GM12878 (cell line): Measurements from ENCODE around the gene IRF2BP1. TPM values are rescaled to one million over a fixed set of nuclear protein-coding genes. Genes with fewer than 3 reads are reported as not detected.

Experiments
- CHD4 ChIP-seq: fragments of 200-600 bp; sonication (generic); IDR thresholded peaks from 2 replicates; pipeline ENCODE4 v1.6.1; 2016; ENCODE audit warnings: mild to moderate bottlenecking
- DPF2 ChIP-seq: fragments of 450-650 bp; IDR thresholded peaks from 2 replicates; pipeline ENCODE4 v1.6.1; 2017; ENCODE audit warnings: mild to moderate bottlenecking
- E2F4 ChIP-seq: IDR thresholded peaks from 2 replicates; pipeline ENCODE4 v1.6.1; 2012; ENCODE audit warnings: low read depth, low read length, improper control_type of control experiment
- ESRRA ChIP-seq: IDR thresholded peaks from 2 replicates; pipeline ENCODE4 v1.6.1; 2012; ENCODE audit warnings: mild to moderate bottlenecking, low read length, improper control_type of control experiment
- ETV6 ChIP-seq, 2 experiments: fragments of 450-650 bp in 1 of 2; IDR thresholded peaks in 1 of 2; conservative IDR thresholded peaks in 1 of 2; 2 replicates each; pipeline ENCODE4 v1.6.1; 2014; ENCODE audit warnings: antibody characterized with exemption in 1 of 2, borderline replicate concordance in 1 of 2, low read depth in 1 of 2, mild to moderate bottlenecking in 1 of 2, moderate library complexity in 1 of 2
- IKZF1 ChIP-seq: fragments of 450-650 bp; conservative IDR thresholded peaks from 2 replicates; pipeline ENCODE4 v1.6.1; 2017; ENCODE audit warnings: antibody characterized with exemption, mild to moderate bottlenecking
- IRF4 ChIP-seq: IDR thresholded peaks from 2 replicates; pipeline ENCODE4 v1.6.1; 2011; ENCODE audit warnings: low read depth, low read length
- KAT2A ChIP-seq: conservative IDR thresholded peaks from 2 replicates; pipeline ENCODE4 v1.6.1; 2011; ENCODE audit warnings: low read depth, low read length; ENCODE audit not compliant: control insufficient read depth
- MTA2 ChIP-seq: fragments of 450-650 bp; IDR thresholded peaks from 2 replicates; pipeline ENCODE4 v1.6.1; 2016; ENCODE audit warnings: low read depth, mild to moderate bottlenecking, moderate library complexity
- MYC ChIP-seq: IDR thresholded peaks from 2 replicates; pipeline ENCODE4 v1.6.1; 2011; ENCODE audit warnings: mild to moderate bottlenecking, low read length, moderate library complexity, inconsistent platforms; ENCODE audit not compliant: insufficient read depth, insufficient replicate concordance, insufficient read length, severe bottlenecking
- NFIC ChIP-seq: IDR thresholded peaks from 2 replicates; pipeline ENCODE4 v1.6.1; 2012; ENCODE audit warnings: low read depth, mild to moderate bottlenecking, inconsistent platforms, low read length, moderate library complexity
- NRF1 ChIP-seq: conservative IDR thresholded peaks from 2 replicates; pipeline ENCODE4 v1.6.1; 2011; ENCODE audit warnings: mild to moderate bottlenecking, low read depth, low read length, improper control_type of control experiment
- PAX5 ChIP-seq: IDR thresholded peaks from 2 replicates; pipeline ENCODE4 v1.6.1; 2011; ENCODE audit warnings: low read depth, low read length, borderline replicate concordance
- POLR2A ChIP-seq: IDR thresholded peaks from 2 replicates; pipeline ENCODE4 v1.6.1; 2011; ENCODE audit warnings: low read depth, mild to moderate bottlenecking, low read length
- RAD21 ChIP-seq: IDR thresholded peaks from 2 replicates; pipeline ENCODE4 v1.6.1; 2011; ENCODE audit warnings: mild to moderate bottlenecking, low read depth, low read length, moderate library complexity; ENCODE audit not compliant: insufficient read depth
- RCOR1 ChIP-seq: conservative IDR thresholded peaks from 2 replicates; pipeline ENCODE4 v1.6.1; 2012; ENCODE audit warnings: low read depth, low read length, improper control_type of control experiment
- RFX5 ChIP-seq: IDR thresholded peaks from 2 replicates; pipeline ENCODE4 v1.6.1; 2011; ENCODE audit warnings: low read depth, low read length, improper control_type of control experiment
- RUNX3 ChIP-seq: IDR thresholded peaks from 2 replicates; pipeline ENCODE4 v1.6.1; 2012; ENCODE audit warnings: low read length, inconsistent platforms
- SMAD5 ChIP-seq: IDR thresholded peaks from 2 replicates; pipeline ENCODE4 v1.6.1; 2016; ENCODE audit warnings: antibody characterized with exemption, low read depth
- TBL1XR1 ChIP-seq: IDR thresholded peaks from 2 replicates; pipeline ENCODE4 v1.6.1; 2012; ENCODE audit warnings: low read depth, low read length, improper control_type of control experiment
- WRNIP1 ChIP-seq: IDR thresholded peaks from 2 replicates; pipeline ENCODE4 v1.6.1; 2011; ENCODE audit warnings: low read depth, low read length, improper control_type of control experiment, borderline replicate concordance
- polyA plus RNA-seq, 11 experiments: library from polyadenylated mRNA; depleted of rRNA in 4 of 11; unstranded in 6 of 11; stranded (reverse) in 5 of 11; fragments of >200 nt; fragmentation: Nextera tagmentation in 4 of 11; fragmentation: Illumina TruSeq in 1 of 11; extraction: Ambion mirVana in 4 of 11; extraction: Trizol in 1 of 11; gene quantifications; 1 replicate in 1 of 11; 2 replicates in 10 of 11; pipeline versions ENCODE4 v1.2.1 to v1.2.3, GENCODE V29; 2011 to 2016; ENCODE audit warnings: inconsistent platforms in 2 of 11, missing spikeins in 2 of 11, low read depth in 1 of 11
- total RNA-seq, 4 experiments: library from RNA; depleted of rRNA in 3 of 4; stranded (reverse); fragments of >200 nt in 3 of 4; fragmentation: Illumina TruSeq in 1 of 4; extraction: Trizol in 1 of 4; gene quantifications; 2 replicates each; pipeline versions ENCODE4 v1.2.1 to v1.2.3, GENCODE V29; 2013 to 2021
- TF ChIP-seq, protein P1 (sequence below): fragments of 450-650 bp; IDR thresholded peaks from 2 replicates; pipeline ENCODE4 v1.6.1; 2017; ENCODE audit warnings: mild to moderate bottlenecking, moderate library complexity
- TF ChIP-seq, protein P2 (sequence below): fragments of 450-650 bp; IDR thresholded peaks from 2 replicates; pipeline ENCODE4 v1.6.1; 2017; ENCODE audit warnings: mild to moderate bottlenecking, moderate library complexity

Gene IRF2BP1
- total and polyA plus RNA-seq, 10 of the 15 experiments (the other 5 are each of a cell fraction or from before 2014, with no cell fraction given) = 0.31 to 24.4 (median 4.4) TPM

- TF ChIP-seq, protein P1, sequence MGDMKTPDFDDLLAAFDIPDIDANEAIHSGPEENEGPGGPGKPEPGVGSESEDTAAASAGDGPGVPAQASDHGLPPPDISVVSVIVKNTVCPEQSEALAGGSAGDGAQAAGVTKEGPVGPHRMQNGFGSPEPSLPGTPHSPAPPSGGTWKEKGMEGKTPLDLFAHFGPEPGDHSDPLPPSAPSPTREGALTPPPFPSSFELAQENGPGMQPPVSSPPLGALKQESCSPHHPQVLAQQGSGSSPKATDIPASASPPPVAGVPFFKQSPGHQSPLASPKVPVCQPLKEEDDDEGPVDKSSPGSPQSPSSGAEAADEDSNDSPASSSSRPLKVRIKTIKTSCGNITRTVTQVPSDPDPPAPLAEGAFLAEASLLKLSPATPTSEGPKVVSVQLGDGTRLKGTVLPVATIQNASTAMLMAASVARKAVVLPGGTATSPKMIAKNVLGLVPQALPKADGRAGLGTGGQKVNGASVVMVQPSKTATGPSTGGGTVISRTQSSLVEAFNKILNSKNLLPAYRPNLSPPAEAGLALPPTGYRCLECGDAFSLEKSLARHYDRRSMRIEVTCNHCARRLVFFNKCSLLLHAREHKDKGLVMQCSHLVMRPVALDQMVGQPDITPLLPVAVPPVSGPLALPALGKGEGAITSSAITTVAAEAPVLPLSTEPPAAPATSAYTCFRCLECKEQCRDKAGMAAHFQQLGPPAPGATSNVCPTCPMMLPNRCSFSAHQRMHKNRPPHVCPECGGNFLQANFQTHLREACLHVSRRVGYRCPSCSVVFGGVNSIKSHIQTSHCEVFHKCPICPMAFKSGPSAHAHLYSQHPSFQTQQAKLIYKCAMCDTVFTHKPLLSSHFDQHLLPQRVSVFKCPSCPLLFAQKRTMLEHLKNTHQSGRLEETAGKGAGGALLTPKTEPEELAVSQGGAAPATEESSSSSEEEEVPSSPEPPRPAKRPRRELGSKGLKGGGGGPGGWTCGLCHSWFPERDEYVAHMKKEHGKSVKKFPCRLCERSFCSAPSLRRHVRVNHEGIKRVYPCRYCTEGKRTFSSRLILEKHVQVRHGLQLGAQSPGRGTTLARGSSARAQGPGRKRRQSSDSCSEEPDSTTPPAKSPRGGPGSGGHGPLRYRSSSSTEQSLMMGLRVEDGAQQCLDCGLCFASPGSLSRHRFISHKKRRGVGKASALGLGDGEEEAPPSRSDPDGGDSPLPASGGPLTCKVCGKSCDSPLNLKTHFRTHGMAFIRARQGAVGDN = no peak
- TF ChIP-seq NRF1 = no peak
- 0 out of 2 replicates have a peak, but pooled peaks have one; percentile 37 for TF ChIP-seq DPF2
- TF ChIP-seq MTA2 = no peak
- TF ChIP-seq SMAD5 = no peak
- no peak for TF ChIP-seq IRF4
- TF ChIP-seq KAT2A = no peak
- peak; percentile 77 for TF ChIP-seq RAD21
- TF ChIP-seq TBL1XR1 = no peak
- TF ChIP-seq IKZF1 = no peak; the same call in 1 of the 2 replicates
- no peak for TF ChIP-seq PAX5
- TF ChIP-seq E2F4 = no peak
- TF ChIP-seq WRNIP1 = no peak
- TF ChIP-seq CHD4 = no peak
- TF ChIP-seq POLR2A = peak; percentile 38; the same call in 1 of the 2 replicates
- TF ChIP-seq MYC = no peak
- TF ChIP-seq NFIC = no peak
- no peak for TF ChIP-seq RFX5
- no peak for TF ChIP-seq ETV6 (conservative IDR thresholded peaks at IDR 0.05 in 1 of 2, IDR thresholded peaks at IDR 0.05 in 1 of 2; ENCODE audit: borderline replicate concordance in 1 of 2, low read depth in 1 of 2)
- TF ChIP-seq, protein P2, sequence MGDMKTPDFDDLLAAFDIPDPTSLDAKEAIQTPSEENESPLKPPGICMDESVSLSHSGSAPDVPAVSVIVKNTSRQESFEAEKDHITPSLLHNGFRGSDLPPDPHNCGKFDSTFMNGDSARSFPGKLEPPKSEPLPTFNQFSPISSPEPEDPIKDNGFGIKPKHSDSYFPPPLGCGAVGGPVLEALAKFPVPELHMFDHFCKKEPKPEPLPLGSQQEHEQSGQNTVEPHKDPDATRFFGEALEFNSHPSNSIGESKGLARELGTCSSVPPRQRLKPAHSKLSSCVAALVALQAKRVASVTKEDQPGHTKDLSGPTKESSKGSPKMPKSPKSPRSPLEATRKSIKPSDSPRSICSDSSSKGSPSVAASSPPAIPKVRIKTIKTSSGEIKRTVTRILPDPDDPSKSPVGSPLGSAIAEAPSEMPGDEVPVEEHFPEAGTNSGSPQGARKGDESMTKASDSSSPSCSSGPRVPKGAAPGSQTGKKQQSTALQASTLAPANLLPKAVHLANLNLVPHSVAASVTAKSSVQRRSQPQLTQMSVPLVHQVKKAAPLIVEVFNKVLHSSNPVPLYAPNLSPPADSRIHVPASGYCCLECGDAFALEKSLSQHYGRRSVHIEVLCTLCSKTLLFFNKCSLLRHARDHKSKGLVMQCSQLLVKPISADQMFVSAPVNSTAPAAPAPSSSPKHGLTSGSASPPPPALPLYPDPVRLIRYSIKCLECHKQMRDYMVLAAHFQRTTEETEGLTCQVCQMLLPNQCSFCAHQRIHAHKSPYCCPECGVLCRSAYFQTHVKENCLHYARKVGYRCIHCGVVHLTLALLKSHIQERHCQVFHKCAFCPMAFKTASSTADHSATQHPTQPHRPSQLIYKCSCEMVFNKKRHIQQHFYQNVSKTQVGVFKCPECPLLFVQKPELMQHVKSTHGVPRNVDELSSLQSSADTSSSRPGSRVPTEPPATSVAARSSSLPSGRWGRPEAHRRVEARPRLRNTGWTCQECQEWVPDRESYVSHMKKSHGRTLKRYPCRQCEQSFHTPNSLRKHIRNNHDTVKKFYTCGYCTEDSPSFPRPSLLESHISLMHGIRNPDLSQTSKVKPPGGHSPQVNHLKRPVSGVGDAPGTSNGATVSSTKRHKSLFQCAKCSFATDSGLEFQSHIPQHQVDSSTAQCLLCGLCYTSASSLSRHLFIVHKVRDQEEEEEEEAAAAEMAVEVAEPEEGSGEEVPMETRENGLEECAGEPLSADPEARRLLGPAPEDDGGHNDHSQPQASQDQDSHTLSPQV = no peak; the same call in 1 of the 2 replicates
- no peak for TF ChIP-seq ESRRA
- TF ChIP-seq RCOR1 = no peak
- TF ChIP-seq RUNX3 = peak; percentile 34; the same call in 1 of the 2 replicates
Observed at GRCh38 chr19:45863840-45864628, 21.9 kb downstream of the IRF2BP1 start, which contains the start of gene FOXA3 (continued).
